ENCODE data around the gene GFOD1. TPM values are rescaled to one million over a fixed set of nuclear protein-coding genes. Genes with fewer than 3 reads are reported as not detected.

The GFOD1 gene
- total RNA-seq, 6 experiments from 2014 or later = 2.3 to 4.7 (median 2.9) TPM

GRCh38 chr6:13351271-13351670, 136.1 kb downstream of the GFOD1 start:
- H3K9me3 Mint-ChIP-seq = no peaks in the 10 kb centered on the region
- no peak for TF ChIP-seq CTCF (IDR thresholded peaks at IDR 0.05)
- DNase-seq = no peak
- peaks cover 33% of the 10 kb centered on the region for H3K4me1 Mint-ChIP-seq (ENCODE audit: low read depth)
- H3K36me3 Mint-ChIP-seq (ENCODE audit: low read depth) = no peaks in the 10 kb centered on the region
- peaks cover 5% of the 10 kb centered on the region; the same call in 1 of the 2 replicates for H3K27me3 Mint-ChIP-seq (ENCODE audit: insufficient read depth)
- no peak overlapping the region for H3K27ac Mint-ChIP-seq
- no peak overlapping the region for H3K4me3 Mint-ChIP-seq

- DNase-seq = no peak
- Mint-ChIP-seq H3K4me1 (ENCODE audit: low read depth) (peaks cover 20% of the 10 kb centered on the region), H3K27ac (no peak overlapping the region), H3K9me3 (no peaks in the 10 kb centered on the region), H3K36me3 (ENCODE audit: low read depth) (no peaks in the 10 kb centered on the region), H3K27me3 (ENCODE audit: insufficient read depth) (peaks cover 8% of the 10 kb centered on the region; the same call in 1 of the 2 replicates), H3K4me3 (no peak overlapping the region)
- TF ChIP-seq CTCF (IDR thresholded peaks at IDR 0.05) = no peak
These were observed 137.4 kb downstream of the GFOD1 start for GRCh38 chr6:13349811-13350506.

GRCh38 chr6:13348334-13349113, 138.9 kb downstream of the GFOD1 start:
- H3K27me3 Mint-ChIP-seq (ENCODE audit: insufficient read depth) = peaks cover 8% of the 10 kb centered on the region; the same call in 1 of the 2 replicates
- H3K4me1 Mint-ChIP-seq (ENCODE audit: low read depth) = peaks cover 6% of the 10 kb centered on the region
- H3K27ac Mint-ChIP-seq = no peak overlapping the region
- no peak for TF ChIP-seq CTCF (IDR thresholded peaks at IDR 0.05)
- DNase-seq = no peak
- no peak overlapping the region for H3K4me3 Mint-ChIP-seq
- no peaks in the 10 kb centered on the region for H3K36me3 Mint-ChIP-seq (ENCODE audit: low read depth)
- H3K9me3 Mint-ChIP-seq = no peaks in the 10 kb centered on the region

GRCh38 chr6:13346245-13346644, 141.2 kb downstream of the GFOD1 start:
- peaks cover 8% of the 10 kb centered on the region; the same call in 1 of the 2 replicates for H3K9me3 Mint-ChIP-seq
- TF ChIP-seq CTCF (IDR thresholded peaks at IDR 0.05) = no peak
- H3K27ac Mint-ChIP-seq = no peak overlapping the region
- H3K4me3 Mint-ChIP-seq = no peak overlapping the region
- H3K36me3 Mint-ChIP-seq (ENCODE audit: low read depth) = peaks cover 6% of the 10 kb centered on the region
- H3K4me1 Mint-ChIP-seq (ENCODE audit: low read depth) = no peaks in the 10 kb centered on the region
- DNase-seq = no peak
- peaks cover 11% of the 10 kb centered on the region; the same call in 1 of the 2 replicates for H3K27me3 Mint-ChIP-seq (ENCODE audit: insufficient read depth)

GRCh38 chr6:13342414-13343019, 144.9 kb downstream of the GFOD1 start:
- H3K27ac Mint-ChIP-seq = no peak overlapping the region
- peaks cover 6% of the 10 kb centered on the region for H3K36me3 Mint-ChIP-seq (ENCODE audit: low read depth)
- H3K9me3 Mint-ChIP-seq = peaks cover 8% of the 10 kb centered on the region; the same call in 1 of the 2 replicates
- TF ChIP-seq CTCF (IDR thresholded peaks at IDR 0.05) = no peak
- peaks cover 15% of the 10 kb centered on the region for H3K27me3 Mint-ChIP-seq (ENCODE audit: insufficient read depth)
- no peak overlapping the region for H3K4me3 Mint-ChIP-seq
- no peaks in the 10 kb centered on the region for H3K4me1 Mint-ChIP-seq (ENCODE audit: low read depth)
- DNase-seq = no peak
